ENCODE results near the gene PCDH7. TPM values are rescaled to one million over a fixed set of nuclear protein-coding genes. Genes with fewer than 3 reads are reported as not detected.

PCDH7 gene, protein sequence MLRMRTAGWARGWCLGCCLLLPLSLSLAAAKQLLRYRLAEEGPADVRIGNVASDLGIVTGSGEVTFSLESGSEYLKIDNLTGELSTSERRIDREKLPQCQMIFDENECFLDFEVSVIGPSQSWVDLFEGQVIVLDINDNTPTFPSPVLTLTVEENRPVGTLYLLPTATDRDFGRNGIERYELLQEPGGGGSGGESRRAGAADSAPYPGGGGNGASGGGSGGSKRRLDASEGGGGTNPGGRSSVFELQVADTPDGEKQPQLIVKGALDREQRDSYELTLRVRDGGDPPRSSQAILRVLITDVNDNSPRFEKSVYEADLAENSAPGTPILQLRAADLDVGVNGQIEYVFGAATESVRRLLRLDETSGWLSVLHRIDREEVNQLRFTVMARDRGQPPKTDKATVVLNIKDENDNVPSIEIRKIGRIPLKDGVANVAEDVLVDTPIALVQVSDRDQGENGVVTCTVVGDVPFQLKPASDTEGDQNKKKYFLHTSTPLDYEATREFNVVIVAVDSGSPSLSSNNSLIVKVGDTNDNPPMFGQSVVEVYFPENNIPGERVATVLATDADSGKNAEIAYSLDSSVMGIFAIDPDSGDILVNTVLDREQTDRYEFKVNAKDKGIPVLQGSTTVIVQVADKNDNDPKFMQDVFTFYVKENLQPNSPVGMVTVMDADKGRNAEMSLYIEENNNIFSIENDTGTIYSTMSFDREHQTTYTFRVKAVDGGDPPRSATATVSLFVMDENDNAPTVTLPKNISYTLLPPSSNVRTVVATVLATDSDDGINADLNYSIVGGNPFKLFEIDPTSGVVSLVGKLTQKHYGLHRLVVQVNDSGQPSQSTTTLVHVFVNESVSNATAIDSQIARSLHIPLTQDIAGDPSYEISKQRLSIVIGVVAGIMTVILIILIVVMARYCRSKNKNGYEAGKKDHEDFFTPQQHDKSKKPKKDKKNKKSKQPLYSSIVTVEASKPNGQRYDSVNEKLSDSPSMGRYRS (N-terminal part only)
- total RNA-seq, result 44.0 TPM

DNA sequence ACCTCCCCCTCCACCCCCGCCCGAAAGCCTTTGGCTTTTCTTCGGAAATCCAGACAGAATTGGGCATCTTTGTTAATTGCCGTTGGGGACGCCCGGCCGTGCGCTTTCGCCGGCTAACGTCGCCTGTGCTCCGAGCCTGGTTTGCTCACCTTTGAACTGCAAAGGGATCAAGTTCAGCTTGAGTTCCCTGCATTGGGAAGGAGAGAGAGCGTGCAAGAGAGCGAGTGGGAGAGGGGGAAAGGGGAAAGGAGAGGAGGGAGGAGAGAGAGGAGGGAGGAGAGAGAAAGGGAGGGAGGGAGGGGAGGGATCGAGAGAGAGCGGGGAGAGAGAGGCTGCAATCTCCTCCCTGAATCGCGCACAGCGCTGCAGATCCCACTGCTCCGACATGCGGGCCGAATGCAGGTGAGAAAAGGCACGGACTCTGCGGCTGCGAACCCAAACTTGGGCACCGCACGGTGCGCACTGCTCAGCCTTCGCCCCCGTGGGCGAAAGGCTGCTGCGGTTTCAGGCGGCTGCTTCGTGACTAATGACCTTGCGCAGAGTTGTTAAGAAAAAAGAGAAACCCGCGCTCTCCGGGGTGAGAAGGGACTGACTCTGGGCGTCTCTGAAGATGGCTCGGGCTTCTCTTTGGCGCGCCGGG lies at the start of gene PCDH7:
TSS of gene PCDH7 (plus strand) at position 349 of the 640 bp plus-strand sequence. CDS start 1,054 bp downstream, outside the sequence.
- FAIRE-seq (no peak), DNase-seq (ENCODE audit: low spot score in 2 of 2) (peak; percentile 32 to 46)

DNA sequence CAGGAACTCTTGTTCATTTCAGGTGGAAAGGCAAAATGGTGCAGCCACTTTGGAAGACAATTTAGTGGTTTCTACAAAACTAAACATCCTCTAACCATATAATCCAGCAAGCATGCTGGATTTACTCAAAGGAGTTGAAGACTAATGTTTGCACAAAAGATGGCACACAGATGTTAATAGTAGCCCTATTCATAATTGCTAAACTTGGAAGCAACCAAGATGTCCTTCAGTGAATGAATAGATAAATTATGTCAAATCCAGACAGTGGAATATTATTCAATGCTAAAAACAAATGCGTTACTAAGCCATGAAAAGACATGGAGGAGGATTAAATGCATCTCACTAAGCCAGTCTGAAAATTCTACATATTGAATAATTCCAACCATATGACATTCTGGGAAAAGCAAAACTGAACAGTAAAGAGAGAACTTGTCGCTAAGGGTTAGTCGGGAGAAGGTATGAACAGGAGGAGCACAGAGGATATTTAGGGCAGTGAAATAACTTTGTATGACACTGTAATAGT lies 48.2 kb upstream of the PCDH7 start:
- DNase-seq (ENCODE audit: low spot score in 2 of 2) (no peak), FAIRE-seq (no peak)

DNA sequence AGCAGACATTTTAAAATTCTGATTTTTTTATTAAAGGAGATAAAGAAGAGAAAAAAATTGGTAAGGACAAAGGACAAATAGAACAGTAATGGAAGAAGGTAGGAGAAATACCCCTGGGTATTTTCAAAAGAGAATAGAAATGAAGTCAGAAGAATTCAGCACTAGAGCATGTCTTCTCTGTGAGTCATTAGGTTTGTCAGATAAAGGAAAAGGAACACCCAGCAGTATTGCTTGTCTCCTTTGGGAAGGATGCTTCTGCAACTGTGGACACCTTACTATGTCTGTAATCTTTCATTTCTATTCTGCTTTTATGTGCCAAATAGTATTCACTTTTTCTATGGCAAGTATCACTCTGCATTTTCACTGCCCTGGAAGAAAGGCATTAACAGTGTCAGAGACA lies 24.0 kb upstream of the PCDH7 start:
- FAIRE-seq (no peak), DNase-seq (ENCODE audit: low spot score in 2 of 2) (no peak)

DNA sequence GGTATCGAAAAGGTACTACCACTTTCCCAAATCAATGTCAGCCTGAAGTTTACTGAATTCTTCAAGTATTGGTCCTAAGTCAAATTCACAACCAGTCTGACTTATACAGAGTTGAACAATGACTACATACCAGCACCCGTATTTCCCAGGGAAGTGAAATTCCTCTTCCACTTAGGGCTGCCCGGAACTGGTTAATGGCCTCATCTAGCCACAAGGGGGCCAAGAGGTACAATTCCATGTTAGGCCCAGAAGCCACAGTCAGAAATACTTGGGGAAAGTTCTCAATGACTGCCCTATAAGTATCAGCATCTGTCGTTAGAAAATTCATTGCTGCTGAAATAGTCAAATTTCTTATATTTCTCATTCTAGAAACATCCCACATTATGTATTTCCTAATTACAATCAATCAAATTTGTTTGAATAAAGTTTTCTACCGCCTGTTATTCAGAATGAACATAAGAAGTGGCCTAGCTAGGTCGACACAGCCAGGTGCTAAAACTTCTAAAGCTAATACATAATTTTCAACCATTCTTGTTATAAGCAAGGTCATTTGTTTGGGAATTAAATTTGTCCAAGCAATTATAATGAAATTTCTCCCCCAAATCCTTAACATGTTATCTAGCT lies 5.6 kb upstream of the PCDH7 start:
- peak; percentile 12 to 20 for DNase-seq (ENCODE audit: low spot score in 2 of 2)
- FAIRE-seq, result no peak

DNA sequence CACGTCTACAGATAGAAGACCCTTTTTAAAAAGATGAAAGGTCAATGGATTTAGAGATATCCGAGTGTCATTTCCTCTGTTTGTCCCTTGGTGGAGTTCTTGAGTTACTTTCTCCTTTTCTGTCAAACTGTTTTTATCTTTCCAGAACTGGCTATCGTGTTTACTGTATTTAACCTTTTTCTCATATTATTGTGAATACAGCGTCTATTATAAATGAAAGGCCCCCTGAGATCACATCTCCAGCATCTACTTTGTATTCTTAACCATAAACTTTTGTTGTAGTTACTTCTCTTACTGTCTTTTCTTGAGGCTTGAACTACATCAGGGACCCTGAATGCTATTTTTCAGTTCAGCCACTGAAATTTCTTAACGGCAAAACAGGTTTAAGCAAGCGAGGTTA lies 4.0 kb upstream of the PCDH7 start:
- peak in 1 of 2 donors; percentile 30 for DNase-seq (ENCODE audit: low spot score in 2 of 2)
- no peak for FAIRE-seq

DNA sequence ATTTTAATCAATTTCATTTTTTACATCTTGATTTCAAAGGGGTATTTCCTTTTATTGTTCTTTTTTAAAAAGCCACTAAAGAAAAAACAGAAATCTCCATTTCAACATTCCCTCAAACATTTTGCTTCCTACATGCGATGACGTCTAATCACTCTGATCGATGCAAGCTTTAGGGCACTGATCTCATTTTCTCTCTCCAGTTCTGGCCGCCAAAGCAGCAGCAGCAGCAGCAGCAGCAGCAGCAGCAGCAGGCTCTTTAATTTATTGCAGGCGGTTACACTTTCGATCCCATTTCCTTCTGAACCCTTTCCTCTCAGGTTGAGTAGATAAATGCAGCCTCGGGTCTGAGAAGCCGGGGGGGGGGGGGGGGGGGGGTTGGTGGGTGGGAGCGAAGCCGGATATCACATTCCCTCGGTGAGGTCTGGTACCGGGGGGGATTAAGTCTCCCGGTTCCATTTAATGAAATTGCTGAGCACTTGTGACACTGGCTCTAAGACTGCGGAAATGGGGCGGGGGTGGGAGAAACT lies 3.4 kb upstream of the PCDH7 start:
- DNase-seq (ENCODE audit: low spot score in 2 of 2) (peak in 1 of 2 donors; percentile 23), FAIRE-seq (no peak)

DNA sequence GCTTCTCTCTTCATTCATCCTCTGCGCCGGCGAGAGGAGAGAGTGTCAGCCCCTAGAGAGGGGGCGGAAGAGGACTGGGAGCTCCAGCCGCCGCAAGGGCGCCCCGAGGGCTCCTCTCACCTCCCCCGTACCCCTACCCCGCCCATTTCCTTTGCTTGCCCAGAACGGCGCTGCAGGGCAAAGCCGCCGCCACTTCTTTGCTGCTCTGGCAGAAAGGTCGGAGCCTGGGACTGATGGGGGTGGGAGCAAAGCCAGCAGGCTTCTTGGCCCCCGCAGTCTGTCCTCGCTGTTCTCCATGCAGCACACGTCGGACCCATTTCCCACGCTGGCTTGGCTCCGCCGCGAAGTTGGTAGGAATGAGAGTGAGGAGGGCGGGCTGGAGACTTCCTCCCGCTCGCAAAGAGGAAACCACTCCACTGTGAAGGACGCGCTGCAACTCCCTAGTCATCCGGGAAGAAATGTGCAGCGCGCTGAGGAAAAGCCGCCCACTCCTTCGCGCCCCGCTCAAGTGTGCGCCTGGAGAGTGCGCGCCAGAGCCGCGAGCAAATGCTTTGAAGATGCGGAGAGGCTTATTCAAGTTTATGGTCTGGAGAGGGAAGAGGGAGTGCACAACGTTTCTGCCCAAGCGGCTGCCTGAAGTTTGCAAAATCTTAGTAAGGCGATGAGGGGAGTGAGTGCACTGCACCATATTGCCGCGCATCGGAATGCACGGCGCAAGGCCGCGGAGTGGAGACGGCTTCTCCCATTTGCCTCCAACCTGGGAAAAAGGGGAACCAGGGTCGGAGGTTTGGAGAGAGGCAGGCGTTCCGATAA lies 2.8 kb upstream of the PCDH7 start:
- DNase-seq (ENCODE audit: low spot score in 2 of 2) (peak; percentile 42 to 46), FAIRE-seq (no peak)

DNA sequence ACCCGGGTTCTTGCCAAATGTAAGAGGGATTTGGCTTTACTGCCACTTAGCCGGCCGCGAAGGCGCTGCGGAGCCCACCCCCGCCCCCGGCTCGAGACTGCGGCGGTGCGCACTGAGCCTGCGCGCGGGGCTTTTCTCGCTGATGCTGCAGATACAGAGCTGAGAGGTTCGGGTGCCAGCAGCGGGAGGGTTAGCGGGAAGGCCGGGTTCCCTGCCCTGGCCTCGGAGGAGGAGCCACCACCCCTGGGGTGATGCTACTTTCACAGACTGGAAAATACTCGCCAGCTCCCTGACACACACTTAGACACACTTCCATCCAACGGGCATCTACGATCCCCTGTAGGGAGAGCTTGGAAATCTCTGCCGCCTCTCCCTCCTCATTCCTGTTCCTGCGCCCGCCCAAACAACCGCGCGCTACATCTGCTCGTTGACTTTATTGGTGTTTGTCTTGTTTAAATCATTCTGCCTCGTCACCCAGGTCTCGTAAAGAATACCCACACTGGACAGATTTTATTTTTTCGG lies 2.1 kb upstream of the PCDH7 start:
- peak; percentile 34 to 43 for DNase-seq (ENCODE audit: low spot score in 2 of 2)
- no peak for FAIRE-seq

DNA sequence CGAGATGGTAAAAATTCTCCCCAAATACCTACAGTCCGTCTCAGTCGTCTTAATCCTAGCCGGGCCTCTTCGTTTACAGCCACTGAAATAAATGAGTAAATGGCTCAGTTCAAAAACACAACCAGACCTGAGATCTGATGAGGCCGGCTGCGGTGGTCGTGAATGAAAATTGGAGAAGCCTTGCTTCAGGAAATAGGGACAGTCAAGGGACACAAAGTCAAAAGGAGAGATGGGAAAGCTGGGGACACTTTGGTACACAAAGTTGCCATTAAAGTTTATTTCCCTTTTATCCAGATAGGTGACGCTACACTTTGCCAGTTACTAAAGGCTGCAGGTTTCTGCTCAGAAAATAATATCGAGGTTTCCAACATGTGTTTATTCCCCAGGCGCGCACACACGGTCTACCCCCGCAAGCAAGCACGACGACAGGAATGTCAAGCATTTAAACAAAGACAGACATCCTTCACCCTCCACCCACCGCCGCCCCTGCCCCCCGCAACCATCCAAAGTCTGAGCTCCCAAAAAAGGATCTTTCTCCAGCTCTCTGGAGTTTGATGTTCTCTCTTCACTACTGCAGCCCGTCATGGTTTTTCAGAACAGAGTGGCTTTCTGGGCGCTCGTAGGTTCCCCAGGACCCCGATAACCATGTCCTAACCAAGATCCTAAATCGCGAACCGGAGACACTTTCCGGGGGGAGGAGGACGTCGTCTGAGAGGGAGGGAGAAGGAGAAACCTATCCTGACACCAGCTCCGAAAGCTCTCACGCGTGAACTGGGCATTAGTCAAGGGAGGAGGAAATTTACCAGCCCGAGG lies 1.3 kb upstream of the PCDH7 start:
- FAIRE-seq (no peak), DNase-seq (ENCODE audit: low spot score in 2 of 2) (peak; percentile 19 to 30)

DNA sequence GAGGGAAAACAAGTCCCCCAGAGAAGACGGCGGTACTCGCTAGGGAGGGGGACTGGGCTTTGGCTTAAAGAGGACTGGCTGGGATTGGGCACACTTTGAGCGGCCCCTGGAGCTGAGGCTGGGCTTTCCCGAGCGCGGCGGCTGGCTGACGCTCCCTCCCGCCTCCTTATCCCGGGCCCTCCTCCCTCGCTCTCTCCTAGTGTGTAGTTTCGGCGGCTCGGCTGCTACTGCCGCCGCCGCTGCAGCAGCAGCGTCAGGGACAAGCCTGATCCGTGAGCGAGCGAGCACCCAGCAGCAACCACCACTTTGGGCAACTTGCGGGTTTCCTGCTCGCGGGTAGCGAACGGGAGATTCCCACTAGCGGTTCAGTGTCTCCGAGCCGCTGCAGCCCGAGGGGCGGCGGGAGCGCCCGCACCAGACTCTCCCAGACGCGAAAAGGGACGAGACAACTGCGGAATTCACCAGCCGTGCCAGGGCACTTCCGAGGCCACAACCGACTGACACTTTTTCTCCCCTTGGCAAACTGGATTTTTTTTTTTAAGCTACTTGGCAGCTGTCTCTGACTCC lies 632 bp upstream of the PCDH7 start:
- FAIRE-seq, result no peak
- DNase-seq (ENCODE audit: low spot score in 2 of 2), result peak; percentile 34 to 53

DNA sequence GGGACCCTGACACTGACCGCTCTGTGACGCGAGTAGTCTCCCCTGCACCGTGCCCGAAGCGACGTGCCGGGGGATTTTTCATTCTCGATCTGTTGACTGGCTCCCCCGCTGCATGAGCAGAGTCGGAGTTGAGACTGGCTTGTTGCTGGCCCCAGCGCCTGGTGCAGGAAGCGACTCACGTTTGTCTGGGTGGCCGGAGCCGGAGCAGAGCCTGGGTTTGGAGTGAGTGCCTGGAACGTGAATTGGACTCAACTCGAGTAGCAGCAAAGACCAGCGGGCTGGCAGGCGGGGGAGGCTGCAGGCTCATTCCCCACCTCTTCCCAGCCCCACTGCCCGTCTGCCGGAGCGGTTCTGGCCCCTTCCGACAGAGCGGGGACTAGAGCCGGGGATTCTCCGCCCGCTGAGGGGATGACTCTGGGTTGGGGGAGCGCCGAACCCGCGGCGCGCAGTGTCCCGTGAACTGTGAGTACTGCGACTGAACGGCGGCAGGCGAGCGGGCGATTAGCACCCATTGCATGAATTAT lies 554 bp downstream of the PCDH7 start:
- DNase-seq (ENCODE audit: low spot score in 2 of 2), result peak; percentile 16 to 35
- FAIRE-seq, result no peak

DNA sequence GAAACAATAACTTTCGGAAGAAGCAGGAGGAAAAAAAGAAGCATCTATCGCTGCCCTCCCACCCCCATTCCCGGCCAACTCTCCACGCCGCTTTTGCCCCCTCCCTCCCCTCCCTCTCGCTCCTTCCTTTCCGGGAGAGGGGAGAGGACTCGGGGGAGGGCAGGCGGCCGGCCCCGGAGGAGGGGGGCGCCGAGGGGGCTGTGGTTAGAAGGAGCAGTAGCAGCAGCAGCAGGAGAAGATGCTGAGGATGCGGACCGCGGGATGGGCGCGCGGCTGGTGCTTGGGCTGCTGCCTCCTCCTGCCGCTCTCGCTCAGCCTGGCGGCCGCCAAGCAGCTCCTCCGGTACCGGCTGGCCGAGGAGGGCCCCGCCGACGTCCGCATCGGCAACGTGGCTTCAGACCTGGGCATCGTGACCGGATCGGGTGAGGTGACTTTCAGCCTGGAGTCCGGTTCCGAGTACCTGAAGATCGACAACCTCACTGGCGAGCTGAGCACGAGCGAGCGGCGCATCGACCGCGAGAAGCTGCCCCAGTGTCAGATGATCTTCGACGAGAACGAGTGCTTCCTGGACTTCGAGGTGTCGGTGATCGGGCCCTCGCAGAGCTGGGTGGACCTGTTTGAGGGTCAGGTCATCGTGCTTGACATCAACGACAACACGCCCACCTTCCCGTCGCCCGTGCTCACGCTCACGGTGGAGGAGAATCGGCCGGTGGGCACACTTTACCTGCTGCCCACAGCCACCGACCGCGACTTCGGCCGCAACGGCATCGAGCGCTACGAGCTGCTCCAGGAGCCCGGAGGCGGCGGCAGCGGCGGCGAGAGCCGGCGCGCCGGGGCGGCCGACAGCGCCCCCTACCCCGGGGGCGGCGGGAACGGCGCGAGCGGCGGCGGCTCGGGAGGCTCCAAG lies 1.3 kb downstream of the PCDH7 start:
- FAIRE-seq, result no peak
- peak; percentile 52 for DNase-seq (ENCODE audit: low spot score in 2 of 2)

DNA sequence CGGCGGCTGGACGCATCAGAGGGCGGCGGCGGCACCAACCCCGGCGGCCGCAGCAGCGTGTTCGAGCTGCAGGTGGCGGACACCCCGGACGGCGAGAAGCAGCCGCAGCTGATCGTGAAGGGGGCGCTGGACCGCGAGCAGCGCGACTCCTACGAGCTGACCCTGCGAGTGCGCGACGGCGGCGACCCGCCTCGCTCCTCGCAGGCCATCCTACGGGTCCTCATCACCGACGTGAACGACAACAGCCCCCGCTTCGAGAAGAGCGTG lies 1.9 kb downstream of the PCDH7 start:
- FAIRE-seq, result no peak
- no peak for DNase-seq (ENCODE audit: low spot score in 2 of 2)

DNA sequence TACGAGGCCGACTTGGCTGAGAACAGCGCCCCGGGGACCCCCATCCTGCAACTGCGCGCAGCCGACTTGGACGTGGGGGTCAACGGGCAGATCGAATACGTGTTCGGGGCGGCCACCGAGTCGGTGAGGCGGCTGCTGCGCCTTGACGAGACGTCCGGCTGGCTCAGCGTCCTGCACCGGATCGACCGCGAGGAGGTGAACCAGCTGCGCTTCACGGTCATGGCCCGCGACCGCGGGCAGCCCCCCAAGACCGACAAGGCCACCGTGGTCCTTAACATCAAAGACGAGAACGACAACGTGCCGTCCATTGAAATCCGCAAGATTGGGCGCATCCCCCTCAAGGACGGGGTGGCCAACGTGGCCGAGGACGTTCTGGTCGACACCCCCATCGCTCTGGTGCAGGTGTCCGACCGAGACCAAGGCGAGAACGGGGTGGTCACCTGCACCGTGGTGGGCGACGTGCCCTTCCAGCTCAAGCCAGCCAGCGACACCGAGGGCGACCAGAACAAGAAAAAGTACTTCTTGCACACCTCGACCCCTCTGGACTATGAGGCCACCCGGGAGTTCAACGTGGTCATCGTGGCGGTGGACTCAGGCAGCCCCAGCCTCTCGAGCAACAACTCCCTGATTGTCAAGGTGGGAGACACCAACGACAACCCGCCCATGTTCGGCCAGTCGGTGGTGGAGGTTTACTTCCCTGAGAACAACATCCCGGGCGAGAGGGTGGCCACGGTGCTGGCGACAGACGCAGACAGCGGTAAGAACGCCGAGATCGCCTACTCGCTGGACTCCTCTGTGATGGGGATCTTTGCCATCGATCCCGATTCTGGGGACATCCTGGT lies 2.4 kb downstream of the PCDH7 start:
- FAIRE-seq (no peak), DNase-seq (ENCODE audit: low spot score in 2 of 2) (peak in 1 of 2 donors; percentile 15)

DNA sequence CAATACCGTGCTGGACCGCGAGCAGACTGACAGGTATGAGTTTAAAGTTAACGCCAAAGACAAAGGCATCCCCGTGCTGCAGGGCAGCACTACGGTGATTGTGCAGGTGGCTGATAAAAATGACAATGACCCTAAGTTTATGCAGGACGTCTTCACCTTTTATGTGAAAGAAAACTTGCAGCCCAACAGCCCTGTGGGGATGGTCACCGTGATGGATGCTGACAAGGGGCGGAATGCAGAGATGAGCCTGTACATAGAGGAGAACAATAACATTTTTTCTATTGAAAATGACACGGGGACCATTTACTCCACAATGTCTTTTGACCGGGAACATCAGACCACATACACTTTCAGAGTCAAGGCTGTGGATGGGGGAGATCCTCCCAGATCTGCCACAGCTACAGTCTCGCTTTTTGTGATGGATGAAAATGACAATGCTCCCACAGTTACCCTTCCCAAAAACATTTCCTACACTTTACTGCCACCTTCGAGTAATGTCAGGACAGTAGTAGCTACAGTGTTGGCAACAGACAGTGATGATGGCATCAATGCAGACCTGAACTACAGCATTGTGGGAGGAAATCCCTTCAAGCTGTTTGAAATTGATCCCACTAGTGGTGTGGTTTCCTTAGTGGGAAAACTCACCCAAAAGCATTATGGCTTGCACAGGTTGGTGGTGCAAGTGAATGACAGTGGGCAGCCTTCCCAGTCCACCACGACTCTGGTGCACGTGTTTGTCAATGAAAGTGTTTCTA lies 3.2 kb downstream of the PCDH7 start:
- FAIRE-seq (no peak), DNase-seq (ENCODE audit: low spot score in 2 of 2) (peak in 1 of 2 donors; percentile 12)
